ENCODE results near the gene RASL12.

DNA sequence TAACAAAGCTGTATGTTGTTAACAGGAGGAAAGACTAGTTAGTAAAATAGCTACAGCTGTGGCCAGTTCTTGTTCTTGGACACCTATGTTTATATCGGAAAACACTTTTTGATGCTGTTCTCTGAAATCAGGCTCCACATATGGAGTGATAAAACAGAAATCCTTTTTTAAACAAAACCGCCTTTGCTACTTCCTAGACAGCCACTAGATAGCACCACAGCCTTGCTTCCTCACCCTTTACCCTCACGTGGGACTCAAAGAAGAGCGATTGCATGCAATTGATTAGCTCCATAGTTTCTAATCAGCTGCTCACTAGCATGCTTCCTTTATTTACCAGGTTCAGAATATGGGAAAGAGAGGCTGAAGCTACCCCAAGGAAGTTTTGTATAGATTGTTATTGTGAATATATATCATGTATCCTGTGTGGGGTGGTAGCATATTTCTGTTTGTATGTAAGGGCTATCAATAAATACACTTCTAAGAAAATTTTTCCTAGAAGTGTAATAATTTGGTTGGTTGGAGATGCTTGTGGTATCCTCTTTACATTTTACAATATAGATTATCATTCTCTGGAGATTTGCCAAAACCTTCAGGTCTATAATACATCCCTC, 34.0 kb downstream of the RASL12 start:
- no peak for TF ChIP-seq BHLHE40 (IDR thresholded peaks at IDR 0.05; ENCODE audit: borderline replicate concordance)
- no peak for TF ChIP-seq SP1 (IDR thresholded peaks at IDR 0.05)
- no peak for TF ChIP-seq FOXM1 (IDR thresholded peaks at IDR 0.05; ENCODE audit: borderline replicate concordance)
- no peak for TF ChIP-seq SUZ12 (IDR thresholded peaks at IDR 0.05)
- no peak for TF ChIP-seq ARNT (IDR thresholded peaks at IDR 0.05)
- no peak for TF ChIP-seq TARDBP (IDR thresholded peaks at IDR 0.05)
- no peak for TF ChIP-seq FOXK2 (IDR thresholded peaks at IDR 0.05)
- no peak for TF ChIP-seq ZNF384 (IDR thresholded peaks at IDR 0.05)
- TF ChIP-seq HDGF (IDR thresholded peaks at IDR 0.05; ENCODE audit: borderline replicate concordance), result no peak
- no peak for TF ChIP-seq L3MBTL2 (conservative IDR thresholded peaks at IDR 0.05)
- no peak for TF ChIP-seq CTBP1 (IDR thresholded peaks at IDR 0.05; ENCODE audit: borderline replicate concordance)
- no peak for TF ChIP-seq ELF4 (IDR thresholded peaks at IDR 0.05)
- TF ChIP-seq LEF1 (IDR thresholded peaks at IDR 0.05; ENCODE audit: borderline replicate concordance), result no peak

Data from HEK293T (cell line).